HepG2 (cell line): Measurements from ENCODE around the gene CPEB4. TPM values are rescaled to one million over a fixed set of nuclear protein-coding genes. Genes with fewer than 3 reads are reported as not detected.

Experiments used
- ARID5B ChIP-seq: IDR thresholded peaks from 2 replicates; pipeline ENCODE4 v1.4.0; 2020; ENCODE audit warnings: mild to moderate bottlenecking, missing genetic modification reagents
- ATM ChIP-seq: fragments of 450-650 bp; IDR thresholded peaks from 2 replicates; pipeline ENCODE4 v1.7.1; 2017; ENCODE audit warnings: mild to moderate bottlenecking, borderline replicate concordance
- MLXIP ChIP-seq: sonication (generic); formaldehyde crosslinking; IDR thresholded peaks from 2 replicates; pipeline ENCODE4 v1.9.0; 2021; ENCODE audit warnings: missing genetic modification reagents, borderline replicate concordance
- NONO ChIP-seq, 2 experiments: fragments of 450-650 bp in 1 of 2; sonication (generic) in 1 of 2; formaldehyde crosslinking in 1 of 2; IDR thresholded peaks in 1 of 2; conservative IDR thresholded peaks in 1 of 2; 2 replicates each; pipeline versions ENCODE4 v1.6.1 to v1.8.0; 2017 to 2022; ENCODE audit warnings: mild to moderate bottlenecking in 1 of 2, missing genetic modification reagents in 1 of 2, moderate library complexity in 1 of 2
- PBX3 ChIP-seq: sonication (generic); formaldehyde crosslinking; IDR thresholded peaks from 2 replicates; pipeline ENCODE4 v1.8.1; 2023; ENCODE audit warnings: missing genetic modification reagents, inconsistent platforms, borderline replicate concordance
- PCBP1 ChIP-seq: fragments of 200-400 bp; formaldehyde crosslinking; IDR thresholded peaks from 2 replicates; pipeline ENCODE4 v1.6.1; 2017; ENCODE audit warnings: mild to moderate bottlenecking, low read depth, low read length, borderline replicate concordance
- SOX5 ChIP-seq: IDR thresholded peaks from 2 replicates; pipeline ENCODE4 v1.6.1; 2016; ENCODE audit warnings: borderline replicate concordance
- U2AF1 ChIP-seq: fragments of 200-400 bp; formaldehyde crosslinking; optimal IDR thresholded peaks from 2 replicates; pipeline ENCODE3; 2017; ENCODE audit warnings: mild to moderate bottlenecking, low read depth, low read length
- ZBTB10 ChIP-seq: sonication (generic); formaldehyde crosslinking; IDR thresholded peaks from 2 replicates; pipeline ENCODE4 v1.4.0; 2020; ENCODE audit warnings: missing genetic modification reagents, borderline replicate concordance
- ZNF430 ChIP-seq: sonication (generic); formaldehyde crosslinking; IDR thresholded peaks from 2 replicates; pipeline ENCODE4 v1.9.0; 2021; ENCODE audit warnings: mild to moderate bottlenecking, missing genetic modification reagents
- ZNF569 ChIP-seq: sonication (generic); formaldehyde crosslinking; IDR thresholded peaks from 2 replicates; pipeline ENCODE4 v1.5.0; 2020; ENCODE audit warnings: mild to moderate bottlenecking, missing genetic modification reagents, moderate library complexity, borderline replicate concordance
- ZNF788 ChIP-seq: sonication (generic); formaldehyde crosslinking; IDR thresholded peaks from 2 replicates; pipeline ENCODE4 v1.5.0; 2020; ENCODE audit warnings: mild to moderate bottlenecking, missing genetic modification reagents, borderline replicate concordance
- ZNF878 ChIP-seq: sonication (generic); formaldehyde crosslinking; IDR thresholded peaks from 2 replicates; pipeline ENCODE4 v1.8.1; 2023; ENCODE audit warnings: mild to moderate bottlenecking, missing genetic modification reagents, moderate library complexity
- polyA plus RNA-seq, 8 experiments: library from polyadenylated mRNA; depleted of rRNA in 3 of 8; stranded (reverse) in 7 of 8; unstranded in 1 of 8; fragments of >200 nt; fragmentation: Illumina TruSeq in 4 of 8; extraction: Trizol in 4 of 8; gene quantifications; 2 replicates each; pipeline versions ENCODE4 v1.2.1 to v1.2.3, GENCODE V29; 2011 to 2016; ENCODE audit warnings: low read depth in 4 of 8, missing spikeins in 1 of 8, mixed read lengths in 1 of 8; ENCODE audit not compliant: insufficient read depth in 1 of 8
- total RNA-seq, 5 experiments: library from RNA; depleted of rRNA; stranded (reverse); fragments of >200 nt; fragmentation: Illumina TruSeq; extraction: Trizol; gene quantifications; 2 replicates each; pipeline ENCODE4 v1.2.3, GENCODE V29; 2016; ENCODE audit warnings: low read depth in 1 of 5
- TF ChIP-seq, protein P1 (sequence below): sonication (generic); formaldehyde crosslinking; IDR thresholded peaks from 2 replicates; pipeline ENCODE4 v1.9.0; 2021; ENCODE audit warnings: missing genetic modification reagents, mild to moderate bottlenecking, borderline replicate concordance

CPEB4 gene
- total and polyA plus RNA-seq, 2 of the 13 experiments (the other 11 are each of a cell fraction or from before 2014, with no cell fraction given), result 7.7 to 26.7 TPM

GRCh38 chr5:173972925-173973615 lies 84.9 kb downstream of the CPEB4 start (continued):
- TF ChIP-seq PBX3 (CRISPR knock-in tag) (no peak), ZNF430 (CRISPR knock-in tag) (no peak), ATM (no peak), MLXIP (CRISPR knock-in tag) (no peak), ZBTB10 (CRISPR knock-in tag) (no peak), ZNF878 (CRISPR knock-in tag) (no peak), ARID5B (CRISPR knock-in tag) (peak; percentile 6; the same call in 1 of the 2 replicates), U2AF1 (no peak), ZNF569 (CRISPR knock-in tag) (no peak), SOX5 (CRISPR knock-in tag) (peak; percentile 43; the same call in 1 of the 2 replicates), NONO (IDR thresholded peaks at IDR 0.05) (no peak), NONO (CRISPR knock-in tag; conservative IDR thresholded peaks at IDR 0.05) (no peak), PCBP1 (no peak), ZNF788 (no peak)
- TF ChIP-seq, protein P1, sequence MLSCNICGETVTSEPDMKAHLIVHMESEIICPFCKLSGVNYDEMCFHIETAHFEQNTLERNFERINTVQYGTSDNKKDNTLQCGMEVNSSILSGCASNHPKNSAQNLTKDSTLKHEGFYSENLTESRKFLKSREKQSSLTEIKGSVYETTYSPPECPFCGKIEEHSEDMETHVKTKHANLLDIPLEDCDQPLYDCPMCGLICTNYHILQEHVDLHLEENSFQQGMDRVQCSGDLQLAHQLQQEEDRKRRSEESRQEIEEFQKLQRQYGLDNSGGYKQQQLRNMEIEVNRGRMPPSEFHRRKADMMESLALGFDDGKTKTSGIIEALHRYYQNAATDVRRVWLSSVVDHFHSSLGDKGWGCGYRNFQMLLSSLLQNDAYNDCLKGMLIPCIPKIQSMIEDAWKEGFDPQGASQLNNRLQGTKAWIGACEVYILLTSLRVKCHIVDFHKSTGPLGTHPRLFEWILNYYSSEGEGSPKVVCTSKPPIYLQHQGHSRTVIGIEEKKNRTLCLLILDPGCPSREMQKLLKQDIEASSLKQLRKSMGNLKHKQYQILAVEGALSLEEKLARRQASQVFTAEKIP (CRISPR knock-in tag), result no peak
